GM12892 (cell line): Measurements from ENCODE around the gene UGGT2.

Experiments
- POLR2A ChIP-seq: IDR thresholded peaks from 2 replicates; pipeline ENCODE4 v1.6.1; 2011; ENCODE audit warnings: low read depth, low read length, control low read depth
- POLR2AphosphoS5 ChIP-seq: IDR thresholded peaks from 2 replicates; pipeline ENCODE4 v1.6.1; 2011; ENCODE audit warnings: low read depth, low read length, control low read depth
- TAF1 ChIP-seq: IDR thresholded peaks from 2 replicates; pipeline ENCODE4 v1.6.1; 2011; ENCODE audit warnings: low read depth, mild to moderate bottlenecking, control low read depth, low read length, borderline replicate concordance

DNA sequence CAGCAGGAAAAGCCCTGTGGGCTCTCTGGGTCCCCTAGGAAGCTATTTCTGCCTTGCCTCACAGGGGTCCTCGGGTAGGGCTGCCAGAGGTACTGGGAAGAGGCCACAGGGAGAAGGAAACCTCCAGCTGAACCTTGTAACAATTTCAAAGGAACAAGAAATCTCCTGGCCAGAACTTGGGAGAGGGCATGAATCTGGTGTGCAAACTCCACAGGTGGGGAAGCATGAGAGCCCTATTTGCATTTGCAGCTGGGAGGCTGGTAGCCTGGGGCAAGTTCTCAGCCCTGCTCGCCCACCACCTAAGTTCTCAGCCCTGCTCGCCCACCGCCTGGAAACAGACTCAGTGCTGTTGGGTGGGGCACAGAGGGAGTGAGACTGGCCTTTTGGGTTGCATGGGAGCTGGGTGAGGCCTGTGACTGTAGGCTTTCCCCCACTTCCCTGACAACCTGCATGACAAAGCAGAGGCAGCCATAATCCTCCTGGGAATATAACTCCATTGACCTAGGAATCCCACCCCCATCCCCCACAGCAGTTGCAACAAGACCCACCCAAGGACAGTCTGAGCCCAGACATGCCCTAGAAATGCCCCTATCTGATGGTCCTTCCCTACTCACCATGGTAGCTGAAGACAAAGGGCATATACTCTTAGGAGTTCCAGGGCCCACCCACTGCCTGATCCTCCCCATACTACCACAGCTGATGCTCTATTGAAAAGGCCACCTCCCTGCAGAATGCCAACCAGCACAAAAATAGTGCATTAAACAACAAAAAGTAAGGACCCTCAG, 11.7 kb downstream of the UGGT2 start:
- TF ChIP-seq POLR2A (no peak), POLR2AphosphoS5 (no peak), TAF1 (no peak)
